KBM-7 (cell line): ENCODE measurements around the gene NLRX1.
"Not testable (repeated sequence)": the region's sequence is repeated elsewhere in the genome, so short reads cannot be mapped to it uniquely, and the experiment has no call there.

Experiments
- DNase-seq: peaks from one replicate; pipeline ENCODE4 v3.0.0-alpha.2; 2015
- in situ Hi-C: fragments of 300-500 bp; cut with MboI; formaldehyde crosslinking; loops from 2 replicates; pipeline ENCODE4 v1.14.3; 2020; ENCODE audit warnings: low sequenced_read_pairs, low pct_unique_long_range_greater_than_20kb, mixed read lengths

NLRX1 gene

GRCh38 chr11:119152043-119152442 is 16.5 kb upstream of the NLRX1 start:
- in situ Hi-C loops, result no loop called here
- DNase-seq, result no peak

- DNase-seq, result no peak
- in situ Hi-C loops, result no loop called here
Measured at GRCh38 chr11:119152604-119153003, 15.9 kb upstream of the NLRX1 start.

- in situ Hi-C loops, result no loop called here
- DNase-seq, result no peak
Measured at GRCh38 chr11:119153049-119153818, 15.3 kb upstream of the NLRX1 start.

GRCh38 chr11:119154178-119154577 is 14.3 kb upstream of the NLRX1 start:
- no peak for DNase-seq
- in situ Hi-C loops, result no loop called here

- peak; percentile 32 for DNase-seq
Measured at GRCh38 chr11:119155733-119156492, 12.6 kb upstream of the NLRX1 start.

GRCh38 chr11:119156496-119156895 is 12.0 kb upstream of the NLRX1 start:
- no peak for DNase-seq
- in situ Hi-C loops, result no loop called here

More at GRCh38 chr11:119155733-119156492, 12.6 kb upstream of the NLRX1 start:
- in situ Hi-C loops, result no loop called here

GRCh38 chr11:119157063-119157462 is 11.5 kb upstream of the NLRX1 start:
- in situ Hi-C loops, result no loop called here
- DNase-seq, result no peak

- in situ Hi-C loops, result no loop called here
- no peak for DNase-seq
Measured at GRCh38 chr11:119158467-119158866, 10.1 kb upstream of the NLRX1 start.

- DNase-seq, result no peak
Measured at GRCh38 chr11:119160151-119160550, 8.4 kb upstream of the NLRX1 start.

GRCh38 chr11:119161871-119162270 is 6.7 kb upstream of the NLRX1 start:
- in situ Hi-C loops, result no loop called here
- DNase-seq, result no peak

More at GRCh38 chr11:119160151-119160550, 8.4 kb upstream of the NLRX1 start:
- in situ Hi-C loops, result no loop called here

GRCh38 chr11:119166368-119167076 is 2.0 kb upstream of the NLRX1 start:
- in situ Hi-C loops, result no loop called here
- no peak for DNase-seq

- in situ Hi-C loops, DNase-seq: not testable (repeated sequence)
Measured at GRCh38 chr11:119167077-119167458, 1.5 kb upstream of the NLRX1 start.

- no peak for DNase-seq
Measured at GRCh38 chr11:119167933-119168332, 592 bp upstream of the NLRX1 start.

GRCh38 chr11:119169282-119169719 is 776 bp downstream of the NLRX1 start:
- peak; percentile 71 for DNase-seq
- in situ Hi-C loops, result no loop called here

More at GRCh38 chr11:119167933-119168332, 592 bp upstream of the NLRX1 start:
- in situ Hi-C loops, result no loop called here

GRCh38 chr11:119172513-119172912 is 4.0 kb downstream of the NLRX1 start:
- peak; percentile 66 for DNase-seq
- in situ Hi-C loops, result no loop called here

- DNase-seq, result no peak
- in situ Hi-C loops, result no loop called here
Measured at GRCh38 chr11:119173453-119173852, 4.9 kb downstream of the NLRX1 start.

GRCh38 chr11:119175493-119176077 is 7.1 kb downstream of the NLRX1 start:
- in situ Hi-C loops, result no loop called here
- DNase-seq, result no peak

- in situ Hi-C loops, result no loop called here
- no peak for DNase-seq
Measured at GRCh38 chr11:119178166-119178680, 9.7 kb downstream of the NLRX1 start.

- in situ Hi-C loops, result no loop called here
- DNase-seq, result no peak
Measured at GRCh38 chr11:119179342-119179741, 10.8 kb downstream of the NLRX1 start.
